Raji (cell line): ENCODE measurements around the gene GABRD.

Experiments used
- POLR2A ChIP-seq: IDR thresholded peaks from 2 replicates; pipeline ENCODE4 v1.6.1; 2011; ENCODE audit warnings: low read depth, low read length, control low read depth; ENCODE audit not compliant: insufficient read depth

GABRD gene

GRCh38 chr1:2053217-2053616 is 34.1 kb downstream of the GABRD start:
- TF ChIP-seq POLR2A = no peak

- no peak for TF ChIP-seq POLR2A
These were observed 34.7 kb downstream of the GABRD start for GRCh38 chr1:2053784-2054376.

GRCh38 chr1:2054560-2054959 is 35.4 kb downstream of the GABRD start:
- TF ChIP-seq POLR2A = no peak

DNA sequence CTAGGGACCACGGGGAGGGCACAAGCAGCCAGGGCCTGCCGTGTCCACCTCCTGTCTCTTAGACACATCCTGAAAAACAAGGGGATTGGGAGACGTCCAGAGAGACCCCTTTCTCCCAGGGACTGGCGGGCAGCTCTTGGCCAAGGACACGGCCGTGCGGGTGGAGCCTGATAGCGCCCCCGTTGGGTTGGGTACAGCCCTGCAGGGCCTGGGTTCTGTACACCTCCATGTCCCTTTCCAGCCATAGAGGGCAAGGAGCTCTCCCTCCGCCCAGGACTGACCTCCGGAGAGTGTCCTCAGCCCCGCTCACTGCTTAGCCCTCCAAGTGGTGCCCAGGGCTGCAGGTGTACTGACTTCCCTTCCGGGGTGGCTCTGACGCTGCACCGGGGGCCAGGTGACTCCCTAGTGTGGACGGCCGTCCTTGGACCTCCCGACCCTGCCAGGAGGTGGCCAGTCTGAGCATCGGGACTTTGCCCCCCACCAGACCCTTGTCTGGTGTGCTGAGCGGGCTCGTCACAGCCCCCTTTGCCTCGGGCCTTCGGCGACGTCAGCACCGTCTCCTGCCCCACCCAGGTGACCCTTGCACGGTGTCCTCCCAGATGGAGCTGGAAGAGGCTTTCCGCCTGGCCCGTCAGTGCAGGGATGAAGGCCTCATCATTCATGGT is 36.9 kb downstream of the GABRD start:
- TF ChIP-seq POLR2A = no peak

GRCh38 chr1:2056955-2057590 is 37.9 kb downstream of the GABRD start:
- no peak for TF ChIP-seq POLR2A

GRCh38 chr1:2059290-2059953 is 40.3 kb downstream of the GABRD start:
- no peak for TF ChIP-seq POLR2A

- TF ChIP-seq POLR2A = no peak
These were observed 40.9 kb downstream of the GABRD start for GRCh38 chr1:2060072-2060471.

- no peak for TF ChIP-seq POLR2A
These were observed 41.4 kb downstream of the GABRD start for GRCh38 chr1:2060535-2060934.

- TF ChIP-seq POLR2A = no peak
These were observed 42.1 kb downstream of the GABRD start for GRCh38 chr1:2061065-2061778.

- no peak for TF ChIP-seq POLR2A
These were observed 46.6 kb downstream of the GABRD start for GRCh38 chr1:2065699-2066098.

- no peak for TF ChIP-seq POLR2A
These were observed 48.2 kb downstream of the GABRD start for GRCh38 chr1:2067393-2067792.

GRCh38 chr1:2067981-2068380 is 48.8 kb downstream of the GABRD start:
- no peak for TF ChIP-seq POLR2A

- no peak for TF ChIP-seq POLR2A
These were observed 49.8 kb downstream of the GABRD start for GRCh38 chr1:2068951-2069350.

DNA sequence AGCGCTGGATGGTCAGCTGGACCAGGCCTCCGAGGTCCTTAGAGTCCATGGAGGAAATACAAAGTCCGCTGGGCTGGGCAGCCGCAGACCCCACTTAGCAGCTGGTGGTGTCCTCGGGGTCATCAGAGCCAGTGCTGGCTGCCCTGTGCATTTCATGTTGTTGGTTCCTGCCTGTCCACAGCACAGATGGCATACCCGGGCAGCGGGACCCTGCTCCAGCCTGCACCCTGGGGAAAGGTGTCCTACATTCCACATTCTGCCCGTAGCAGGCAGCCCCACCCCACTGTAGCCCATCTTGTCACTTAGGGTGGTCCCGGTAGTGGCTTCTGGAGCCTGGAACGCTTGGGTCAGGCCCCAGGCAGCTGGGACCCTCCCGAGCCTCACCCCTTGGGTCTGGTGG is 50.9 kb downstream of the GABRD start:
- no peak for TF ChIP-seq POLR2A

- TF ChIP-seq POLR2A = no peak
These were observed 51.8 kb downstream of the GABRD start for GRCh38 chr1:2070800-2071530.
